GM12865 (cell line): Measurements from ENCODE around the gene MAPK8IP2.

ENCODE experiments used
- DNase-seq: peaks from one replicate; pipeline ENCODE4 v3.0.0; 2010; ENCODE audit warnings: low read depth
- H3K4me3 ChIP-seq: 2 replicates; pipeline ENCODE4 v1.5.1; 2011; ENCODE audit warnings: mild to moderate bottlenecking, low read depth, low read length, control low read depth
- TF ChIP-seq, protein P1 (sequence below): IDR thresholded peaks from 2 replicates; pipeline ENCODE4 v1.5.1; 2011; ENCODE audit warnings: low read length, control low read depth, low read depth, inconsistent platforms; ENCODE audit not compliant: insufficient read depth; ENCODE audit errors: missing control alignments

The MAPK8IP2 gene

DNA sequence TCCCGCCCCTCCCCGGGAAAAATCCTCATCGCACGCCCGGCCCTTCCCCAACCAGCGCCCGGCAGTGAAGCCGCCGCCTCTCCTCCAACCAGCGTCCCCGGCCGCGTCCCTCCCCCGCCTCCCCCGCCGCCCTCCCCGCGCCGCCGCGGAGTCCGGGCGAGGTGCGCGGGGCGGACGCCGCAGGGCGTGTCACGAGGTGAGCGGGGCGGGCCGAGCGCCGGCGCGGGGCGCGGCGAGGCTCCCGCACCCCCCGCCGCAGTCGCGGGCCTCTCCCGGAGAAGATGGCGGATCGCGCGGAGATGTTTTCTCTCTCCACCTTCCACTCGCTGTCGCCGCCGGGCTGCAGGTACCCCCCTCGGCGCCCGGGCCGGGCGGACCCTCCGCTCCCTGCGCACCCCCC, at the start of gene MAPK8IP2:
TSS of gene MAPK8IP2 (plus strand) at position 256 of the 400 bp plus-strand sequence. CDS start at position 282, 26 bp downstream.
- no peak within 1 kb of the TSS for H3K4me3 ChIP-seq
- no peak for DNase-seq

DNA sequence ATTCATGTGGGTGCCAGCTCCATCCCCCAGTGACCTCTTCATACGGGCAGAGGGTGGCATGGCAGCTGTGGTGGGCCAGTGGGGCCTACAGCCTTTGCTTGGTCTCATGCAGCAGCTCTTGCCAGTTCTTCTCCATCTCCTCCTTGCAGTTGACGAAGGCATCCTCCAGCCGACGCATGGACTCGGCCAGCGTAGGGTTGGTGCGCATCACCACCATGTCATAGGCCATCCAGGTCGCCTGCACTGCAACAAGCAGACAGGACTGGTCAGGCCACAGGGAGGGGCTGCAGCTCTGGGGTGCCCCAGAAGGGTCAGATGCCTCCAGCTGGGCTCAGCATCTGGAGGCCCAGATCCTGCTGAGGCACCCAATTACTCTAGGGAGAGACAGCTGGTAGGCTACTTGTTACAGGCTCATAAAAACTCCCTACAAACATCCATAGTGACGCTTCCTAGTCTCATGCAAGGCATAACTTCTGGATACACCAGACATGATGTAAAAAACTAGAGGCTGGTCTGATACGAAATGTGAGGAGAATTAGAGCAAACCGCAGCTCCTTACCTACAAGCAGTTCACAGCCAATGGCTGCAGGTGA, 49.3 kb upstream of the MAPK8IP2 start:
- TF ChIP-seq, protein P1, sequence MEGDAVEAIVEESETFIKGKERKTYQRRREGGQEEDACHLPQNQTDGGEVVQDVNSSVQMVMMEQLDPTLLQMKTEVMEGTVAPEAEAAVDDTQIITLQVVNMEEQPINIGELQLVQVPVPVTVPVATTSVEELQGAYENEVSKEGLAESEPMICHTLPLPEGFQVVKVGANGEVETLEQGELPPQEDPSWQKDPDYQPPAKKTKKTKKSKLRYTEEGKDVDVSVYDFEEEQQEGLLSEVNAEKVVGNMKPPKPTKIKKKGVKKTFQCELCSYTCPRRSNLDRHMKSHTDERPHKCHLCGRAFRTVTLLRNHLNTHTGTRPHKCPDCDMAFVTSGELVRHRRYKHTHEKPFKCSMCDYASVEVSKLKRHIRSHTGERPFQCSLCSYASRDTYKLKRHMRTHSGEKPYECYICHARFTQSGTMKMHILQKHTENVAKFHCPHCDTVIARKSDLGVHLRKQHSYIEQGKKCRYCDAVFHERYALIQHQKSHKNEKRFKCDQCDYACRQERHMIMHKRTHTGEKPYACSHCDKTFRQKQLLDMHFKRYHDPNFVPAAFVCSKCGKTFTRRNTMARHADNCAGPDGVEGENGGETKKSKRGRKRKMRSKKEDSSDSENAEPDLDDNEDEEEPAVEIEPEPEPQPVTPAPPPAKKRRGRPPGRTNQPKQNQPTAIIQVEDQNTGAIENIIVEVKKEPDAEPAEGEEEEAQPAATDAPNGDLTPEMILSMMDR = no peak
- H3K4me3 ChIP-seq = no peak overlapping the region
- no peak for DNase-seq

More for the DNA sequence above, at the start of gene MAPK8IP2:
- TF ChIP-seq, protein P1 = no peak

DNA sequence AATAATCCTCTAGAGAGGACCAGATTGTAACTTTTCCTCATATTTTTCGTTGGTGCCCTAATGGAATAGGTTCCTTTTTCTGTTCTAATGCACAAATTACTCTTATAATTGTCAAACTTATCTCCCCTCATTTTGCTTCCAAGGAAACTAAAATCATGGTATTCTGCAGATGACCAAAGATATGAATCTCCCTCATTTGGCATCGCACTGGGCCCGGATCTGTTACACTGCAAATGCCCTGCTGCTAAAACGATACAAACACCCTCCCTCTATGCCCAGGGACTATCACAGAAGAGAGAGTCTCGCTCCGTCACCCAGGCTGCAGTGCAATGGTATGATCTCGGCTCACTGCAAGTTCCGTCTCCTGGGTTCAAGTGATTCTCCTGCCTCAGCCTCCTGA, 47.3 kb upstream of the MAPK8IP2 start:
- TF ChIP-seq, protein P1 = no peak
- DNase-seq = no peak
- no peak overlapping the region for H3K4me3 ChIP-seq

DNA sequence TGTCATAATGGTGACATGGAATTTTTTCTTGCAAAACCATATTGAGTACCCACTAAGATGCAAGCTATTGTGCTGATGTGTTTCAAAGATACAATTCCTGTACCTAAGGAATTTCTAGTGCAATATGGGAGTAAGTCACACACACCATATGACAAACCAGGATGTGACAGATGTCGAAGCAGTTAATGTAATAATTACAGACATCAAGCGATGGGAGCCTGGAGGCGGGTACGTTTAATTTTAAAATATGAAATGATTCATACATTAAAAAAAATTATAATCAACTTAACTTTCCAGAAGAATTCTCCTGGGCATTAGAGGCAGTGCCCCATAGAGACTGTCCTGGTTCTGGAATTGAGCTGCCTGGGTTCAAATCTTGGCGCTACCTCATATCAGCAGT, 43.9 kb upstream of the MAPK8IP2 start:
- TF ChIP-seq, protein P1 = no peak
- DNase-seq = no peak
- H3K4me3 ChIP-seq = no peak overlapping the region

DNA sequence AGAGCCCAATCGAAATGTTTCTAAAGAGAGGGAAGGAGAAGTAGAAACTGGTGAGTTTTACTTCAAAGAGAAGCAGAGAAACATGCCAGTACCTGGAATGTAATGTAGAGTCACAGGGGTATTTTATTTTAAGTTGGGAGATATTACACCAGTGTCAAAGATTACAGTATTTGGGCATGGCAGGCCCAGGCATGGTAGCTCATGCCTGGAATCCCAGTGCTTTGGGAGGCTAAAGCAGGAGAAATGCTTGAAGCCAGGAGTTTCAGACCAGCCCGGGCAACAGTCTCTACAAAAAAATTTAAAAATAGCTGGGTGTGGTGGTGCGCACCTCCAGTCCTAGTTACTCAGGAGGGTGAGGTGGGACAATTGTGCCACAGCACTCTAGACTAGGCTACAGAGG, 40.6 kb upstream of the MAPK8IP2 start:
- H3K4me3 ChIP-seq = no peak overlapping the region
- TF ChIP-seq, protein P1 = no peak
- DNase-seq = no peak

DNA sequence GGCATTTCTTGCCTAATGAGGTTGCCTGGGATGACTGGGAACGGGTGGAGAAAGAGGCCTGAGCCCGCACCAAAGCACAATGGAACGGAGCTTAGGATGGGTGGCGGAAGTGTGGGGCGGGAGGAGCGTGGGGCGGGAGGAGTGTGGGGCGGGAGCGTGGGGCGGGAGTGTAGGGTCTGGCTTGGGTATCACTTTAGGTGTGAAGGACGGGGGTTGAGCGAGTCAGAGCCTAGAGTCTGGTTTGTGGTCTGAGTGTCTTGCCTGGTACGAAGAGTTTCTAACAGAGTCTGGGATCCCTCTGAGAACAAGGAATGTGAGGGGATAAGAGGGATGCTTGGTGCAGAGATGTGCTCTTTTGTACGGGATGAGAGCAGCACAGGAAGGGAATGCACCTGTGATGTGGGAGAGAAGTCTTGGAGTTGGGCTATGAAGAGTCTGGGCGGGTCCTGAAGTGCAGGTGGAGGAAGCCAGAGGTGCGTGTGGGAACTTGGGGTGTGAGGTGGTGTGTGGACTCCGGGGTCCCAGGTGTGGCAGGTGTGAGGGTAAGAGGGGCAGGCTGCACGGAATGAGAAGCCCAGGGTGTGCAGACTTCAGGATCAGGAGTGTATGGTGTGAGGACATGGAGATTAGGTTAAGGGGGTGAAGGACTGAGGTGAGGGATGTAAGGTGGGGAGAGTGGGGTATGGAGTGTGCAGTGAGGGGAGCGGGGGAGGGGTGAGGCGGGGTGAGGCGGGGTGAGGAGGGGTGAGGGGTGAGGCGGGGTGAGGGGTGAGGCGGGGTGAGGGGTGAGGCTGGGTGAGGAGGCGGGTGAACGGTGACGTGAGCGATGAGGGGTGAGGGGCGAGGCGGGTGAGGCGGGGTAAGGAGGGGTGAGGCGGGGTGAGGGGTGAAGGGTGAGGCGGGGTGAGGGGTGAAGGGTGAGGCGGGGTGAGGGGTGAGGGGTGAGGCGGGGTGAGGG, 38.9 kb upstream of the MAPK8IP2 start:
- H3K4me3 ChIP-seq = no peak overlapping the region
- DNase-seq = no peak
- TF ChIP-seq, protein P1 = no peak
